HG03060 (cell line): ENCODE results near the gene MRPS2.

Experiments used
- ATAC-seq: cut with Tn5 transposase; IDR thresholded peaks from one replicate; pipeline ENCODE4 v1.9.1; 2021; ENCODE audit warnings: low read depth, moderate number of reproducible peaks; ENCODE audit not compliant: unreplicated experiment

The MRPS2 gene

GRCh38 chr9:135498381-135499126, 1.9 kb upstream of the MRPS2 start:
- no peak for ATAC-seq

GRCh38 chr9:135499326-135500070, 984 bp upstream of the MRPS2 start:
- no peak for ATAC-seq

- ATAC-seq, result no peak
These were observed 384 bp upstream of the MRPS2 start for GRCh38 chr9:135500071-135500524.

- no peak for ATAC-seq
These were observed 1.0 kb downstream of the MRPS2 start for GRCh38 chr9:135501261-135502167.

- no peak for ATAC-seq
These were observed 1.8 kb downstream of the MRPS2 start for GRCh38 chr9:135502168-135502872.

GRCh38 chr9:135502873-135503321, 2.4 kb downstream of the MRPS2 start:
- ATAC-seq, result no peak

- ATAC-seq, result no peak
These were observed 3.1 kb downstream of the MRPS2 start for GRCh38 chr9:135503371-135504261.

GRCh38 chr9:135504262-135505243, 4.1 kb downstream of the MRPS2 start:
- no peak for ATAC-seq

- ATAC-seq, result no peak
These were observed 5.1 kb downstream of the MRPS2 start for GRCh38 chr9:135505406-135506187.

- no peak for ATAC-seq
These were observed 6.0 kb downstream of the MRPS2 start for GRCh38 chr9:135506327-135507103.

- no peak for ATAC-seq
These were observed 6.9 kb downstream of the MRPS2 start for GRCh38 chr9:135507104-135508035.

GRCh38 chr9:135508211-135508820, 7.8 kb downstream of the MRPS2 start:
- ATAC-seq, result no peak

- no peak for ATAC-seq
These were observed 9.0 kb downstream of the MRPS2 start for GRCh38 chr9:135509458-135509857.

- ATAC-seq, result no peak
These were observed 11.7 kb downstream of the MRPS2 start for GRCh38 chr9:135512241-135512603.

- ATAC-seq, result no peak
These were observed 12.4 kb downstream of the MRPS2 start for GRCh38 chr9:135512904-135513303.
